HUES48 (cell line): ENCODE data around the gene HMGB4.

Experiments used
- H3K27ac ChIP-seq: one replicate; pipeline ENCODE4 v1.7.0; 2013; ENCODE audit warnings: low read depth, low read length, inconsistent platforms
- H3K27me3 ChIP-seq: 2 replicates; pipeline ENCODE4 v1.6.1; 2013; ENCODE audit warnings: mild to moderate bottlenecking, low read length; ENCODE audit not compliant: control insufficient read depth, insufficient read depth
- H3K36me3 ChIP-seq: 2 replicates; pipeline ENCODE4 v1.6.1; 2013; ENCODE audit warnings: low read length; ENCODE audit not compliant: control insufficient read depth, insufficient read depth
- H3K4me1 ChIP-seq: 2 replicates; pipeline ENCODE4 v1.6.1; 2013; ENCODE audit warnings: mild to moderate bottlenecking, low read length; ENCODE audit not compliant: control insufficient read depth, insufficient read depth
- H3K4me3 ChIP-seq: 2 replicates; pipeline ENCODE4 v1.5.1; 2013; ENCODE audit warnings: mild to moderate bottlenecking, low read depth, low read length
- H3K9ac ChIP-seq: 2 replicates; pipeline ENCODE4 v1.6.1; 2013; ENCODE audit warnings: mild to moderate bottlenecking, low read depth, low read length, moderate library complexity
- H3K9me3 ChIP-seq: 2 replicates; pipeline ENCODE4 v1.6.1; 2013; ENCODE audit warnings: low read length; ENCODE audit not compliant: control insufficient read depth, insufficient read depth

The HMGB4 gene

GRCh38 chr1:33846861-33847260, 17.0 kb upstream of the HMGB4 start:
- Histone ChIP-seq H3K9ac (no peak overlapping the region), H3K36me3 (no peaks in the 10 kb centered on the region; the same call in 1 of the 2 replicates), H3K4me3 (no peak overlapping the region), H3K27ac (no peak overlapping the region), H3K9me3 (no peaks in the 10 kb centered on the region), H3K4me1 (peaks cover 34% of the 10 kb centered on the region), H3K27me3 (no peaks in the 10 kb centered on the region)

- H3K9me3 ChIP-seq, result no peaks in the 10 kb centered on the region
- no peaks in the 10 kb centered on the region; the same call in 1 of the 2 replicates for H3K36me3 ChIP-seq
- H3K27me3 ChIP-seq, result no peaks in the 10 kb centered on the region
- H3K27ac ChIP-seq, result peak overlapping the region; percentile 23
- no peak overlapping the region for H3K4me3 ChIP-seq
- H3K4me1 ChIP-seq, result peaks cover 34% of the 10 kb centered on the region
- no peak overlapping the region for H3K9ac ChIP-seq
Measured at GRCh38 chr1:33848205-33848937, 15.5 kb upstream of the HMGB4 start.

- Histone ChIP-seq H3K4me3 (no peak overlapping the region), H3K9ac (no peak overlapping the region), H3K4me1 (peaks cover 34% of the 10 kb centered on the region), H3K9me3 (no peaks in the 10 kb centered on the region), H3K27me3 (no peaks in the 10 kb centered on the region), H3K36me3 (no peaks in the 10 kb centered on the region; the same call in 1 of the 2 replicates), H3K27ac (peak overlapping the region; percentile 14)
Measured at GRCh38 chr1:33849211-33849610, 14.7 kb upstream of the HMGB4 start.

- Histone ChIP-seq H3K27ac (no peak overlapping the region), H3K4me3 (no peak overlapping the region), H3K9ac (no peak overlapping the region), H3K9me3 (no peaks in the 10 kb centered on the region), H3K36me3 (no peaks in the 10 kb centered on the region; the same call in 1 of the 2 replicates), H3K27me3 (no peaks in the 10 kb centered on the region), H3K4me1 (peaks cover 34% of the 10 kb centered on the region)
Measured at GRCh38 chr1:33850481-33850880, 13.4 kb upstream of the HMGB4 start.

- H3K4me1 ChIP-seq, result peaks cover 33% of the 10 kb centered on the region
- H3K9me3 ChIP-seq, result no peaks in the 10 kb centered on the region
- H3K36me3 ChIP-seq, result no peaks in the 10 kb centered on the region
- H3K9ac ChIP-seq, result no peak overlapping the region
- no peak overlapping the region for H3K4me3 ChIP-seq
- no peaks in the 10 kb centered on the region for H3K27me3 ChIP-seq
- H3K27ac ChIP-seq, result no peak overlapping the region
Measured at GRCh38 chr1:33852711-33853110, 11.2 kb upstream of the HMGB4 start.

GRCh38 chr1:33853431-33853830, 10.4 kb upstream of the HMGB4 start:
- Histone ChIP-seq H3K27ac (no peak overlapping the region), H3K9ac (no peak overlapping the region), H3K9me3 (no peaks in the 10 kb centered on the region), H3K4me1 (peaks cover 26% of the 10 kb centered on the region), H3K27me3 (no peaks in the 10 kb centered on the region), H3K4me3 (no peak overlapping the region), H3K36me3 (no peaks in the 10 kb centered on the region)

GRCh38 chr1:33854091-33854490, 9.8 kb upstream of the HMGB4 start:
- Histone ChIP-seq H3K36me3 (no peaks in the 10 kb centered on the region), H3K4me1 (peaks cover 20% of the 10 kb centered on the region), H3K27ac (no peak overlapping the region), H3K9ac (no peak overlapping the region), H3K4me3 (no peak overlapping the region), H3K9me3 (no peaks in the 10 kb centered on the region), H3K27me3 (no peaks in the 10 kb centered on the region)

GRCh38 chr1:33860671-33861070, 3.2 kb upstream of the HMGB4 start:
- H3K9ac ChIP-seq, result no peak overlapping the region
- no peak overlapping the region for H3K27ac ChIP-seq
- no peaks in the 10 kb centered on the region for H3K36me3 ChIP-seq
- no peaks in the 10 kb centered on the region for H3K9me3 ChIP-seq
- no peaks in the 10 kb centered on the region for H3K27me3 ChIP-seq
- H3K4me1 ChIP-seq, result no peaks in the 10 kb centered on the region
- H3K4me3 ChIP-seq, result no peak overlapping the region

GRCh38 chr1:33864460-33865389, 846 bp downstream of the HMGB4 start:
- peaks cover 10% of the 10 kb centered on the region for H3K4me1 ChIP-seq
- H3K36me3 ChIP-seq, result no peaks in the 10 kb centered on the region
- H3K9me3 ChIP-seq, result no peaks in the 10 kb centered on the region
- H3K9ac ChIP-seq, result no peak overlapping the region
- H3K27me3 ChIP-seq, result no peaks in the 10 kb centered on the region
- H3K27ac ChIP-seq, result no peak overlapping the region
- H3K4me3 ChIP-seq, result no peak overlapping the region

GRCh38 chr1:33866281-33866680, 2.4 kb downstream of the HMGB4 start:
- Histone ChIP-seq H3K4me1 (peaks cover 10% of the 10 kb centered on the region), H3K36me3 (no peaks in the 10 kb centered on the region), H3K9ac (no peak overlapping the region), H3K27ac (no peak overlapping the region), H3K9me3 (no peaks in the 10 kb centered on the region), H3K4me3 (no peak overlapping the region), H3K27me3 (no peaks in the 10 kb centered on the region)

- H3K27me3 ChIP-seq, result no peaks in the 10 kb centered on the region
- peaks cover 10% of the 10 kb centered on the region for H3K4me1 ChIP-seq
- no peaks in the 10 kb centered on the region for H3K36me3 ChIP-seq
- no peak overlapping the region for H3K4me3 ChIP-seq
- H3K9ac ChIP-seq, result no peak overlapping the region
- H3K27ac ChIP-seq, result peak overlapping the region; percentile 21
- H3K9me3 ChIP-seq, result no peaks in the 10 kb centered on the region
Measured at GRCh38 chr1:33867684-33868083, 3.8 kb downstream of the HMGB4 start.
